HG02678 (cell line): Measurements from ENCODE around the gene BANP.
"Not testable (repeated sequence)": the region's sequence is repeated elsewhere in the genome, so short reads cannot be mapped to it uniquely, and the experiment has no call there.

Experiments used
- ATAC-seq: cut with Tn5 transposase; IDR thresholded peaks from one replicate; pipeline ENCODE4 v1.9.1; 2021; ENCODE audit warnings: mild to moderate bottlenecking, moderate library complexity; ENCODE audit not compliant: unreplicated experiment

BANP gene

GRCh38 chr16:87926246-87927194 is 24.7 kb upstream of the BANP start:
- ATAC-seq, result no peak

- no peak for ATAC-seq
These were observed 24.1 kb upstream of the BANP start for GRCh38 chr16:87927195-87927562.

GRCh38 chr16:87929986-87930385 is 21.2 kb upstream of the BANP start:
- no peak for ATAC-seq

- ATAC-seq, result no peak
These were observed 20.8 kb upstream of the BANP start for GRCh38 chr16:87930456-87930855.

- no peak for ATAC-seq
These were observed 19.7 kb upstream of the BANP start for GRCh38 chr16:87931504-87931903.

- ATAC-seq, result not testable (repeated sequence)
These were observed 18.6 kb upstream of the BANP start for GRCh38 chr16:87932475-87933139.

- no peak for ATAC-seq
These were observed 18.1 kb upstream of the BANP start for GRCh38 chr16:87933140-87933495.

GRCh38 chr16:87934752-87935425 is 16.3 kb upstream of the BANP start:
- ATAC-seq, result not testable (repeated sequence)

- ATAC-seq, result not testable (repeated sequence)
These were observed 15.2 kb upstream of the BANP start for GRCh38 chr16:87936016-87936374.

- no peak for ATAC-seq
These were observed 14.6 kb upstream of the BANP start, which contains the start of gene CA5A for GRCh38 chr16:87936375-87937230. CA5A (minus strand) TSS chr16:87936529; CDS start chr16:87936450, 79 bp downstream.

GRCh38 chr16:87937231-87937542 is 14.0 kb upstream of the BANP start:
- ATAC-seq, result not testable (repeated sequence)

GRCh38 chr16:87938412-87938949 is 12.8 kb upstream of the BANP start:
- no peak for ATAC-seq

GRCh38 chr16:87939562-87940423 is 11.4 kb upstream of the BANP start:
- ATAC-seq, result no peak

GRCh38 chr16:87942680-87943079 is 8.6 kb upstream of the BANP start:
- ATAC-seq, result no peak

- no peak for ATAC-seq
These were observed 5.7 kb upstream of the BANP start for GRCh38 chr16:87945351-87946042.

- ATAC-seq, result no peak
These were observed 4.5 kb upstream of the BANP start for GRCh38 chr16:87946596-87947347.

GRCh38 chr16:87947356-87948118 is 3.7 kb upstream of the BANP start:
- ATAC-seq, result no peak

- no peak for ATAC-seq
These were observed 3.1 kb upstream of the BANP start for GRCh38 chr16:87948119-87948545.
